Calu3 (cell line): ENCODE data around the gene RRP36. TPM values are rescaled to one million over a fixed set of nuclear protein-coding genes. Genes with fewer than 3 reads are reported as not detected.

Experiments
- BruUV-seq: library from RNA; stranded (reverse); fragments of 400-500 nt; replicated peaks from 2 replicates; lab custom pipeline; 2021; lab: Mats Ljungman, UMichigan
- CTCF ChIA-PET: fragments of 300-600 bp; sonication (Branson Sonifier 250); formaldehyde crosslinking; loops from one replicate; lab custom pipeline; 2022; ENCODE audit warnings: antibody characterized with exemption; lab: Charles Lee
- DNase-seq: peaks from one replicate; pipeline ENCODE4 v3.0.0; 2022
- H3K27ac Mint-ChIP-seq: one replicate; pipeline ENCODE4 v1.8.0; 2022; ENCODE audit warnings: mixed read lengths; ENCODE audit not compliant: unreplicated experiment
- H3K27me3 Mint-ChIP-seq: one replicate; pipeline ENCODE4 v1.8.0; 2022; ENCODE audit warnings: mixed read lengths; ENCODE audit not compliant: unreplicated experiment
- H3K36me3 Mint-ChIP-seq: one replicate; pipeline ENCODE4 v1.8.0; 2022; ENCODE audit warnings: mild to moderate bottlenecking, moderate library complexity, mixed read lengths; ENCODE audit not compliant: insufficient read depth, unreplicated experiment
- H3K4me1 Mint-ChIP-seq: one replicate; pipeline ENCODE4 v1.8.0; 2022; ENCODE audit warnings: mild to moderate bottlenecking, low read depth, mixed read lengths; ENCODE audit not compliant: unreplicated experiment
- H3K4me3 Mint-ChIP-seq: one replicate; pipeline ENCODE4 v1.8.0; 2022; ENCODE audit warnings: mild to moderate bottlenecking, low read depth, moderate library complexity, mixed read lengths; ENCODE audit not compliant: unreplicated experiment
- H3K9me3 Mint-ChIP-seq: one replicate; pipeline ENCODE4 v1.8.0; 2022; ENCODE audit warnings: low read depth, mixed read lengths; ENCODE audit not compliant: unreplicated experiment
- CTCF ChIP-seq: fragments of 200-600 bp; IDR thresholded peaks from one replicate; pipeline ENCODE4 v1.8.0; 2022; ENCODE audit warnings: antibody characterized with exemption; ENCODE audit not compliant: unreplicated experiment
- intact Hi-C: fragments of 100-400 bp; cut with micrococcal nuclease; formaldehyde crosslinking; loops from one replicate; pipeline ENCODE4 v1.10.0; 2022; ENCODE audit not compliant: unreplicated experiment
- total RNA-seq: library from RNA; stranded (reverse); gene quantifications from 2 replicates; pipeline ENCODE4 v1.2.3, GENCODE V29; 2022

RRP36 gene
- total RNA-seq, 1 experiment from 2014 or later, result 101 TPM

- TF ChIP-seq CTCF, result no peak
- CTCF ChIA-PET, result interaction anchor here (1.2 kb wide), 1 partner anchor 14 kb away, joined by 3 read pairs; no protein-coding TSS in a partner anchor
- DNase-seq, result no peak
- Mint-ChIP-seq H3K4me3 (no peak overlapping the region), H3K36me3 (peaks cover 84% of the 10 kb centered on the region), H3K9me3 (no peaks in the 10 kb centered on the region), H3K4me1 (no peaks in the 10 kb centered on the region), H3K27ac (no peak overlapping the region), H3K27me3 (no peaks in the 10 kb centered on the region)
- BruUV-seq, result no TSS peak
- intact Hi-C loops, result no loop called here
These were observed 12.7 kb downstream of the RRP36 start for GRCh38 chr6:43034190-43034525.

DNA sequence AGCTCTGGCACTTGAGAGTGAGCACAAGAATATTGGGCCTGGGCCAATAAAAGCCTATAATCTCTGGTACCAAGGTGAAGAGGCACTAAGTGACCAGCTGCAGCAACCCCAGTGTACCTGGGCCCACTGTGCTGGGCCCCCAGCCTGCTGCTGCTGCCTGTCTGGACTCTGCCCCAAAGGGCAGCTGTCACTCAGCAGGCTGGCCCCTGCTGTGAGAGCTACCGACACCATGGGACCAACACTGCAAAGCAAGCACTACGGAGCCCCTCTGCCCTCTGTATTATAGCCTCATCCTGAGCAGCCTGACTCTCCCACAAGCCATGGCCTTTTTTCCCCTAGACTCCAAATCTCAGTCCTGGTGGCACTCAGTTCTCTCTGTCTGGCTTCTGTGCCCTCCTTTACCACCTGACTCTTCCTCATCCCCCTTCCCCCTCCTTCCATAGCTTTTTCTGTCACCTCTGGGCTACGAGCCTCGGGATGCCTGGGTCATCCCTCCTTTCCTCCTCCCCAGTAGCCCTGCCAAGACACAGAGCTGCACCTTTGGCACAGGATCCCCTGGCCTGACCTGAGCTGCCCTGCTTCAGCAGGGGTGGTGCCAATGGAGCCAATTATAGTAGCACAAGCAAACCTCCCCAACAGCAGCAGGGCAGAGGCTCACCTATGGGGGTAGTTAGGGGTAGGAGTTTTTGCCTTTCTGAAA, 14.2 kb downstream of the RRP36 start:
- no peak overlapping the region for H3K4me3 Mint-ChIP-seq
- intact Hi-C loops, result no loop called here
- BruUV-seq, result no TSS peak
- H3K27ac Mint-ChIP-seq, result no peak overlapping the region
- H3K36me3 Mint-ChIP-seq, result peaks cover 83% of the 10 kb centered on the region
- no peaks in the 10 kb centered on the region for H3K4me1 Mint-ChIP-seq
- no peak for TF ChIP-seq CTCF
- no peak for DNase-seq
- CTCF ChIA-PET, result no interaction called here
- no peaks in the 10 kb centered on the region for H3K27me3 Mint-ChIP-seq
- H3K9me3 Mint-ChIP-seq, result no peaks in the 10 kb centered on the region

GRCh38 chr6:43036712-43037111, 15.3 kb downstream of the RRP36 start:
- DNase-seq, result no peak
- Mint-ChIP-seq H3K27me3 (no peaks in the 10 kb centered on the region), H3K4me1 (no peaks in the 10 kb centered on the region), H3K27ac (no peak overlapping the region), H3K36me3 (peaks cover 77% of the 10 kb centered on the region), H3K4me3 (no peak overlapping the region), H3K9me3 (no peaks in the 10 kb centered on the region)
- TF ChIP-seq CTCF, result no peak
- BruUV-seq, result no TSS peak
- CTCF ChIA-PET, result interaction anchor here (1.8 kb wide), 1 partner anchor 107 kb away, joined by 4 read pairs; no protein-coding TSS in a partner anchor
- intact Hi-C loops, result no loop called here

DNA sequence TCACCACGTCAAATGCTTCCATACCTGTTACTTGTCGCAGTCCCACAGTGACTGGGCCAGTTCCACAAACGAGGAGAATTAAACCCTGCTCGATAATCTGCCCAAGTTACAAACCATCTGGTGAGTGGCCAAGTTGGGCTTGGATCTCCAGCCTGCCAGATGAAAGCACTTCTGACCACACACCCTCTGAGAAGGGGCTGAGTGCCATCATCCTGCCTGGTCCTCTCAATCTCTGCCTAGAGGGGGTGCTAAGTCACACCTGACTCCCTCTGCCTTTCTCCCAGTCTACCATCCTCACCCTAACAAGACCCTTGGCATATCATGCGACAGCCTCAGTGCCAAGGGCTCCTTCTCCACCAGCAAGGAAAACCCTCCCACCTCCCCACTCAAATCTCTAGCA, 15.8 kb downstream of the RRP36 start:
- BruUV-seq, result no TSS peak
- H3K4me1 Mint-ChIP-seq, result no peaks in the 10 kb centered on the region
- CTCF ChIA-PET, result interaction anchor here (1.0 to 1.8 kb wide), 2 partner anchors 22 to 107 kb away, joined by 3 to 4 read pairs; partner anchors contain the start of genes KLC4 and MRPL2

More for the DNA sequence above, 15.8 kb downstream of the RRP36 start:
- no peak for DNase-seq
- Mint-ChIP-seq H3K27me3 (no peaks in the 10 kb centered on the region), H3K36me3 (peaks cover 72% of the 10 kb centered on the region), H3K27ac (no peak overlapping the region), H3K4me3 (no peak overlapping the region), H3K9me3 (no peaks in the 10 kb centered on the region)
- TF ChIP-seq CTCF, result no peak
- intact Hi-C loops, result no loop called here
